Cardiac septum (tissue), 1 donor: ENCODE results near the gene COL4A2. TPM values are rescaled to one million over a fixed set of nuclear protein-coding genes. Genes with fewer than 3 reads are reported as not detected.

Experiments
- DNase-seq: peaks from one replicate; pipeline ENCODE4 v3.0.0-alpha.2; 2020; ENCODE audit warnings: low spot score
- intact Hi-C: fragments of 100-400 bp; cut with DNase I; formaldehyde crosslinking; loops from one replicate; pipeline ENCODE4 v1.14.0; 2022
- long read RNA-seq: library from polyadenylated mRNA; unstranded; transcript quantifications from one replicate; pipeline ENCODE4 v2.0.0, GENCODE V29; 2021
- total RNA-seq: library from RNA; stranded (reverse); fragmentation: NEBNext Ultra II Directional; extraction: Animal tissue kit (Norgen Biotek cat#: 25700); gene quantifications from one replicate; pipeline ENCODE4 v1.2.1, GENCODE V29; 2021
- donor health status: DM: no; HTN: no; CAD: no.

Gene COL4A2
- total RNA-seq, result 165 TPM
- long read RNA-seq, full-length matches to known transcripts, result 51 of 233 reads
- long read RNA-seq, partial matches to known transcripts, result 160 of 233 reads
- long read RNA-seq, other reads (novel, unspliced or antisense), result 22 of 233 reads

GRCh38 chr13:110306960-110307766 lies at the start of gene COL4A2, which contains the start of gene COL4A1:
TSS of gene COL4A2 (plus strand) at chr13:110307284. CDS start at chr13:110307904, 620 bp downstream.
TSS of gene COL4A1 (minus strand) at chr13:110307157. CDS start at chr13:110307027, 130 bp downstream.
- intact Hi-C loops, result loop anchor here (5.0 kb wide), 1 partner anchor 75 kb away; no protein-coding TSS in a partner anchor
- peak; percentile 88 for DNase-seq

- intact Hi-C loops, result no loop called here
- DNase-seq, result no peak
Observed at GRCh38 chr13:110257408-110257807, 49.7 kb upstream of the COL4A2 start.

- DNase-seq, result no peak
- intact Hi-C loops, result no loop called here
Observed at GRCh38 chr13:110258876-110259631, 48.0 kb upstream of the COL4A2 start.

GRCh38 chr13:110259651-110260050 lies 47.4 kb upstream of the COL4A2 start:
- intact Hi-C loops, result no loop called here
- DNase-seq, result no peak

- intact Hi-C loops, result loop anchor here (2.0 kb wide), 1 partner anchor 151 kb away; no protein-coding TSS in a partner anchor
Observed at GRCh38 chr13:110261166-110262081, 45.7 kb upstream of the COL4A2 start.

GRCh38 chr13:110262082-110262436 lies 45.0 kb upstream of the COL4A2 start:
- DNase-seq, result no peak
- intact Hi-C loops, result loop anchor here (2.0 kb wide), 1 partner anchor 151 kb away; no protein-coding TSS in a partner anchor

More at GRCh38 chr13:110261166-110262081, 45.7 kb upstream of the COL4A2 start:
- no peak for DNase-seq

- intact Hi-C loops, result loop anchor here (2.0 kb wide), 1 partner anchor 150 kb away; no protein-coding TSS in a partner anchor
- no peak for DNase-seq
Observed at GRCh38 chr13:110262508-110263291, 44.4 kb upstream of the COL4A2 start.

GRCh38 chr13:110263404-110263803 lies 43.7 kb upstream of the COL4A2 start:
- intact Hi-C loops, result loop anchor here (2.0 kb wide), 1 partner anchor 149 kb away; no protein-coding TSS in a partner anchor
- no peak for DNase-seq

- intact Hi-C loops, result loop anchor here (2.0 kb wide), 1 partner anchor 149 kb away; no protein-coding TSS in a partner anchor
- no peak for DNase-seq
Observed at GRCh38 chr13:110263888-110264287, 43.2 kb upstream of the COL4A2 start.

- no peak for DNase-seq
- intact Hi-C loops, result loop anchor here (5.0 kb wide), 1 partner anchor 38 kb away; no protein-coding TSS in a partner anchor
Observed at GRCh38 chr13:110264685-110265275, 42.3 kb upstream of the COL4A2 start.

- intact Hi-C loops, result loop anchor here (5.0 kb wide), 1 partner anchor 37 kb away; no protein-coding TSS in a partner anchor
- peak; percentile 60 for DNase-seq
Observed at GRCh38 chr13:110265341-110265681, 41.8 kb upstream of the COL4A2 start.

GRCh38 chr13:110265682-110266430 lies 41.2 kb upstream of the COL4A2 start:
- intact Hi-C loops, result loop anchor here (5.0 kb wide), 1 partner anchor 36 kb away; no protein-coding TSS in a partner anchor
- peak; percentile 76 for DNase-seq

- intact Hi-C loops, result loop anchor here (5.0 kb wide), 1 partner anchor 36 kb away; no protein-coding TSS in a partner anchor
- DNase-seq, result no peak
Observed at GRCh38 chr13:110266431-110266809, 40.7 kb upstream of the COL4A2 start.

- intact Hi-C loops, result loop anchor here (5.0 kb wide), 1 partner anchor 35 kb away; no protein-coding TSS in a partner anchor
- DNase-seq, result no peak
Observed at GRCh38 chr13:110266983-110267382, 40.1 kb upstream of the COL4A2 start.

- intact Hi-C loops, result loop anchor here (5.0 kb wide), 1 partner anchor 34 kb away; no protein-coding TSS in a partner anchor
- no peak for DNase-seq
Observed at GRCh38 chr13:110268061-110268460, 39.0 kb upstream of the COL4A2 start.

- intact Hi-C loops, result loop anchor here (5.0 kb wide), 1 partner anchor 34 kb away; no protein-coding TSS in a partner anchor
Observed at GRCh38 chr13:110268576-110269185, 38.4 kb upstream of the COL4A2 start.

More at GRCh38 chr13:110268576-110269185, 38.4 kb upstream of the COL4A2 start:
- DNase-seq, result no peak
